Ovary (tissue), 9 donors: ENCODE data around the gene ASB10. TPM values are rescaled to one million over a fixed set of nuclear protein-coding genes. Genes with fewer than 3 reads are reported as not detected.

Experiments
- DNase-seq, 5 donors: peaks; one replicate each; pipeline ENCODE4 v3.0.0-alpha.2; 2019 to 2020
- H3K27ac ChIP-seq, 2 donors: fragments of 200-600 bp; one replicate each; pipeline versions ENCODE4 v1.5.1 to v1.8.0; 2019 to 2022
- H3K27me3 ChIP-seq: fragments of 200-600 bp; one replicate; pipeline ENCODE4 v1.8.0; 2022
- H3K36me3 ChIP-seq: fragments of 200-600 bp; sonication (generic); one replicate; pipeline ENCODE4 v1.5.1; 2019
- H3K4me1 ChIP-seq: one replicate; pipeline ENCODE4 v1.8.1; 2013; ENCODE audit warnings: mild to moderate bottlenecking, moderate library complexity; ENCODE audit not compliant: insufficient read depth
- H3K4me3 ChIP-seq: fragments of 200-600 bp; sonication (generic); one replicate; pipeline ENCODE4 v1.5.1; 2017
- H3K9me3 ChIP-seq, 2 donors: fragments of 200-600 bp in 1 of 2; sonication (generic) in 1 of 2; one replicate each; pipeline versions ENCODE4 v1.5.1 to v1.8.1; 2013 to 2019; ENCODE audit warnings: mild to moderate bottlenecking in 1 of 2, moderate library complexity in 1 of 2
- EP300 ChIP-seq: sonication (generic); formaldehyde crosslinking; IDR thresholded peaks from one replicate; pipeline ENCODE4 v1.6.1; 2017; ENCODE audit warnings: antibody characterized with exemption
- POLR2A ChIP-seq: fragments of 450-650 bp; IDR thresholded peaks from one replicate; pipeline ENCODE4 v1.6.1; 2017; ENCODE audit warnings: antibody characterized with exemption, mild to moderate bottlenecking, moderate library complexity
- WGBS, 3 donors: extraction: QIAGEN DNeasy Blood & Tissue Kit in 1 of 3; methylation state at CpG; one replicate each; pipeline versions ENCODE4 v1.1.5 to v1.1.7; 2013 to 2017; 5-methylcytosine and 5-hydroxymethylcytosine counted together
- intact Hi-C, 4 donors: fragments of 100-400 bp; cut with DNase I; formaldehyde crosslinking; loops; one replicate each; pipeline versions ENCODE4 v1.11.0 to v1.15.1; 2022 to 2023
- polyA plus RNA-seq, 2 donors: library from polyadenylated mRNA; stranded (reverse); fragments of 200-250 nt in 1 of 2; fragments of 350-450 nt in 1 of 2; fragmentation: Illumina TruSeq in 1 of 2; extraction: RNeasy Lipid Tissue Mini Kit (QIAGEN cat#74804) in 1 of 2; gene quantifications; one replicate each; pipeline ENCODE4 v1.2.3, GENCODE V29; 2013 to 2014
- total RNA-seq, 7 donors: library from RNA; depleted of rRNA in 2 of 7; stranded (reverse); fragments of >200 nt in 2 of 7; fragmentation: NEBNext Ultra II Directional in 3 of 7; extraction: Animal tissue kit (Norgen Biotek cat#: 25700) in 3 of 7; gene quantifications; one replicate each; pipeline versions ENCODE4 v1.1.0 to v1.2.4, GENCODE V29; 2016 to 2023
- TF ChIP-seq, protein P1 (sequence below), 3 donors: fragments of 450-650 bp in 2 of 3; fragments of 200-600 bp in 1 of 3; IDR thresholded peaks; one replicate each; pipeline versions ENCODE4 v1.5.1 to v1.8.0; 2016 to 2022; ENCODE audit warnings: antibody characterized with exemption in 3 of 3, mild to moderate bottlenecking in 1 of 3
- donor health status: DM: no; HTN: no; CAD: no; lungs with moderate emphysema.
- donor health status: DM: no; HTN: no; CAD: no.
- donor health status: Bipolar disorder and iron deficiency.
- donor health status: DM: yes; HTN: yes; CAD: no.
- donor health status: DM: no; HTN: no; CAD: no.
- donor health status: DM: yes; HTN: yes; CAD: no.

Gene ASB10
- total and polyA plus RNA-seq, 9 donors: not detected

DNA sequence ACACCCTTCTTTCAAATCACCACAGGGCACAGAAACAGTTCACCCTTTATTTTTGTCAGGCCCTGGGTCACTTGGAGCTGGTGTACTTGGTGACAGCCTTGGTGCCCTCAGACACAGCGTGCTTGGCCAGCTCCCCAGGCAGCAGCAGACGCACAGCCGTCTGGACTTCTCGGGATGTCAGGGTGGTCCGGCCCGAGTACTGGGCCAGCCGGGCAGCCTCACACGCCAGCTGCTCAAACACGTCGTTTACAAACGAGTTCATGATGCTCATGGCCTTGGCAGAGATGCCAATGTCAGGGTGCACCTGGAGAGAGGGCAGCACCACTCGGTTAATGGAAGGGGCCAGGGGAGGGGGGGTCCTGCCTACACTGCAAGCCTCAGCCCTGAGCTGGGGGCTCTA, 20.8 kb upstream of the ASB10 start:
- no peaks in the 10 kb centered on the region for H3K4me1 ChIP-seq
- intact Hi-C loops: no loop called here
- TF ChIP-seq EP300 (no peak), POLR2A (no peak)
- no peaks in the 10 kb centered on the region for H3K36me3 ChIP-seq
- H3K27me3 ChIP-seq: no peaks in the 10 kb centered on the region
- no peak overlapping the region for H3K27ac ChIP-seq
- H3K4me3 ChIP-seq: no peak overlapping the region
- no peaks in the 10 kb centered on the region for H3K9me3 ChIP-seq
- DNase-seq: no peak
- 9 to 25% (median 16%) methylated on average over 11 to 12 of the region's 12 CpGs for WGBS, 3 donors

DNA sequence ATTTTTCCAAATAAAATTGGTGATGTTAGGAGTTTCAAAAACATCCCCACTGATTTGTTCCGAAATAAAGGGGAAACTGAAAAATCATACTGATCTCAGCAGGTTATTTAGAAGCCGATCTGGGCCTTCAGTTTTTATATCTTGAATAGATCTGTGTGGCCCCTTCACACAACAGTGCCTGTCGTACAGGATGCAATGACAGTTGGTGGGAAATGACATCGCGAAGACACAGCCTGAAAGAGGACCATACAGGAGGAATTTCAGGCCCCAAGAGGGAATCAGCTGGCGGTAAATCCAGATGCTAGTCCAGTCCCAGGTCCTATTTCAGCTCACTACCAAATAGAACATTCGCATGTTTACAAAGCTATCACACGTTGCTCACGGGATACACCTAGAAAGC, 20.3 kb upstream of the ASB10 start:
- Histone ChIP-seq H3K27me3 (no peaks in the 10 kb centered on the region), H3K9me3 (no peaks in the 10 kb centered on the region), H3K27ac (no peak overlapping the region), H3K36me3 (no peaks in the 10 kb centered on the region), H3K4me1 (no peaks in the 10 kb centered on the region), H3K4me3 (no peak overlapping the region)
- TF ChIP-seq, protein P1, sequence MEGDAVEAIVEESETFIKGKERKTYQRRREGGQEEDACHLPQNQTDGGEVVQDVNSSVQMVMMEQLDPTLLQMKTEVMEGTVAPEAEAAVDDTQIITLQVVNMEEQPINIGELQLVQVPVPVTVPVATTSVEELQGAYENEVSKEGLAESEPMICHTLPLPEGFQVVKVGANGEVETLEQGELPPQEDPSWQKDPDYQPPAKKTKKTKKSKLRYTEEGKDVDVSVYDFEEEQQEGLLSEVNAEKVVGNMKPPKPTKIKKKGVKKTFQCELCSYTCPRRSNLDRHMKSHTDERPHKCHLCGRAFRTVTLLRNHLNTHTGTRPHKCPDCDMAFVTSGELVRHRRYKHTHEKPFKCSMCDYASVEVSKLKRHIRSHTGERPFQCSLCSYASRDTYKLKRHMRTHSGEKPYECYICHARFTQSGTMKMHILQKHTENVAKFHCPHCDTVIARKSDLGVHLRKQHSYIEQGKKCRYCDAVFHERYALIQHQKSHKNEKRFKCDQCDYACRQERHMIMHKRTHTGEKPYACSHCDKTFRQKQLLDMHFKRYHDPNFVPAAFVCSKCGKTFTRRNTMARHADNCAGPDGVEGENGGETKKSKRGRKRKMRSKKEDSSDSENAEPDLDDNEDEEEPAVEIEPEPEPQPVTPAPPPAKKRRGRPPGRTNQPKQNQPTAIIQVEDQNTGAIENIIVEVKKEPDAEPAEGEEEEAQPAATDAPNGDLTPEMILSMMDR (IDR thresholded peaks at IDR 0.05): no peak
- TF ChIP-seq EP300 (no peak), POLR2A (no peak)
- intact Hi-C loops: no loop called here
- 64 to 67% (median 67%) methylated on average over 9 of the region's 9 CpGs for WGBS, 3 donors
- DNase-seq: no peak

DNA sequence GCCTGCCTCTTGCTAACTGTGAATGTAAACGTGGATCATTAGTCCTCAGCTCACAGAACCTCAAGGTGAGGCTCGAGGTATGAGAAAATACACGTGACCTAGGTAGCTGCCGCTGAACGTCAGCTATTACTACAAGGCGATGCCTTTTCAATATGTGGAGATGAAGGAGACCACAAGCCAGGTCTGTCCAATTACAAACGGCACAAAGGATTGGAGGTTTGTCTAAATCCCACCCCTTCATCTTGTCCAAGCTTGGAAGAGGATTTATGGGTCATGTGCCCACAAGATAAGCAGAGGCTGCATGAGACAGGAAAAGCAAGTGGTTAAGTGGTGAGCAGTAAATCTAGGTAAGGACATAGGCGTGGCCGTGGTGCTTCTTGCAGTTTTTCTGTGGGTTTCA, 19.9 kb upstream of the ASB10 start:
- H3K4me1 ChIP-seq: no peaks in the 10 kb centered on the region
- no peak overlapping the region for H3K4me3 ChIP-seq
- no peaks in the 10 kb centered on the region for H3K27me3 ChIP-seq
- WGBS, 3 donors: 40 to 47% (median 43%) methylated on average over 9 of the region's 9 CpGs
- H3K27ac ChIP-seq: no peak overlapping the region
- no peak for TF ChIP-seq POLR2A
- TF ChIP-seq, protein P1 (IDR thresholded peaks at IDR 0.05): no peak
- no peak for TF ChIP-seq EP300
- no peaks in the 10 kb centered on the region for H3K36me3 ChIP-seq
- DNase-seq: no peak
- no peaks in the 10 kb centered on the region for H3K9me3 ChIP-seq
- intact Hi-C loops: no loop called here

DNA sequence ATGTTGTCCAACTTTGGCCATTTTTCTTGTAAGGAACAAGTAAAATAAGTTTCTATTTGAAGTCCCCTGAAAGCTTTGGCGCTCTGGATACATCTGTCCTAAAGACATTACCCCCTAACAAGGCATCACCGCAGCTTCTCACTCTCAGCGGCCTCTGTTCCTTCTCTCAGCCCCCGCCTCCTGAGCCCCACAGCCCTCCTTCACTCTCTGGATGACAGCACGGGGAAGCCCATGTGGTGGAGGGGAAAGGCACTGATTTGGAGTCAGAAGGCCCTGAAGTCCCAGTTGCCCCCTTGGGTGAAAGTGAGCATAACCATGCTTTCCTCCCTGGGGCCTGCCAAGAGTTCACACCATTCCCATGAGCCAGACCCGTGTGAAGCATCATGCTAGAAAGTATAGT, 18.7 kb upstream of the ASB10 start:
- intact Hi-C loops: no loop called here
- TF ChIP-seq EP300 (no peak), POLR2A (no peak)
- TF ChIP-seq, protein P1 (IDR thresholded peaks at IDR 0.05): no peak
- 63 to 64% (median 64%) methylated on average over 6 of the region's 6 CpGs for WGBS, 3 donors
- DNase-seq: no peak
- Histone ChIP-seq H3K4me1 (no peaks in the 10 kb centered on the region), H3K27me3 (no peaks in the 10 kb centered on the region), H3K4me3 (no peak overlapping the region), H3K27ac (no peak overlapping the region), H3K36me3 (no peaks in the 10 kb centered on the region), H3K9me3 (no peaks in the 10 kb centered on the region)

DNA sequence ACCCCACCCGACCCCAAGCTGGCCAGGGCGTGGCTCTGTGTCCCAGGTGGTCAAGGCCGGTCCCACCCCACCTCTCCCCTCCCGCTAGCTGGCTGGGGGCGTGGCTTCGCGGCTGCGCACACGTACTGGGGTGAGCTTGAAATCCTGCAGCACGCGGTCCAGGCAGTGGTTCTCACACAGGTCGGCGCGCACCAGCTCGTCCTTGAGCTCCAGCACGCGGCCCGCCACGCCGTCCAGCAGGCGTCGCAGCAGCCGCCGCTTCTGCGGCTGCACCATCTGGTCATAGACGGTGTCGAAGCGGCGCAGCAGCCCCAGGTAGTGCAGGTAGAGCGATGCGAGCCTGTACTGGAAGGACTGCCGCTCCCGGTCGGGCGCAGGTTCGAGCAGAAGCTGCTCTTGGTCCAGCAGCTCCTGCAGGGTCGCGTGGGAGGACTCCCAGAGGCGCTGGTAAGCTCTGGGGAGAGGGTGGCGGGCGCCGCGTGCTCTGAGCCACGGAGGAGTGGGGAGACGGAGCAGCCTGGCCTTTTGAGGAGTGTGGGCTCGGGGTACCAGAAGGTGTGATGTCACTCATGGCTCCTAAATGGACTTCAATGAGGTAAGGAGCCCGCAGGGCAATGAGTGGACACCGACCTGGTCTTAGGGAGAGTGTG, 17.5 kb upstream of the ASB10 start:
- no peaks in the 10 kb centered on the region for H3K36me3 ChIP-seq
- no peak for DNase-seq
- no peaks in the 10 kb centered on the region for H3K9me3 ChIP-seq
- no peaks in the 10 kb centered on the region for H3K27me3 ChIP-seq
- TF ChIP-seq POLR2A (no peak), EP300 (no peak)
- TF ChIP-seq, protein P1 (IDR thresholded peaks at IDR 0.05): no peak
- H3K4me1 ChIP-seq: peaks cover 4% of the 10 kb centered on the region
- no peak overlapping the region for H3K4me3 ChIP-seq
- no peak overlapping the region for H3K27ac ChIP-seq
- intact Hi-C loops: no loop called here
- WGBS, 3 donors: 57 to 69% (median 65%) methylated on average over 48 of the region's 48 CpGs
